ENCODE measurements around the gene KRTAP5-8.
"Not testable (repeated sequence)": the region's sequence is repeated elsewhere in the genome, so short reads cannot be mapped to it uniquely, and the experiment has no call there.

KRTAP5-8 gene

DNA sequence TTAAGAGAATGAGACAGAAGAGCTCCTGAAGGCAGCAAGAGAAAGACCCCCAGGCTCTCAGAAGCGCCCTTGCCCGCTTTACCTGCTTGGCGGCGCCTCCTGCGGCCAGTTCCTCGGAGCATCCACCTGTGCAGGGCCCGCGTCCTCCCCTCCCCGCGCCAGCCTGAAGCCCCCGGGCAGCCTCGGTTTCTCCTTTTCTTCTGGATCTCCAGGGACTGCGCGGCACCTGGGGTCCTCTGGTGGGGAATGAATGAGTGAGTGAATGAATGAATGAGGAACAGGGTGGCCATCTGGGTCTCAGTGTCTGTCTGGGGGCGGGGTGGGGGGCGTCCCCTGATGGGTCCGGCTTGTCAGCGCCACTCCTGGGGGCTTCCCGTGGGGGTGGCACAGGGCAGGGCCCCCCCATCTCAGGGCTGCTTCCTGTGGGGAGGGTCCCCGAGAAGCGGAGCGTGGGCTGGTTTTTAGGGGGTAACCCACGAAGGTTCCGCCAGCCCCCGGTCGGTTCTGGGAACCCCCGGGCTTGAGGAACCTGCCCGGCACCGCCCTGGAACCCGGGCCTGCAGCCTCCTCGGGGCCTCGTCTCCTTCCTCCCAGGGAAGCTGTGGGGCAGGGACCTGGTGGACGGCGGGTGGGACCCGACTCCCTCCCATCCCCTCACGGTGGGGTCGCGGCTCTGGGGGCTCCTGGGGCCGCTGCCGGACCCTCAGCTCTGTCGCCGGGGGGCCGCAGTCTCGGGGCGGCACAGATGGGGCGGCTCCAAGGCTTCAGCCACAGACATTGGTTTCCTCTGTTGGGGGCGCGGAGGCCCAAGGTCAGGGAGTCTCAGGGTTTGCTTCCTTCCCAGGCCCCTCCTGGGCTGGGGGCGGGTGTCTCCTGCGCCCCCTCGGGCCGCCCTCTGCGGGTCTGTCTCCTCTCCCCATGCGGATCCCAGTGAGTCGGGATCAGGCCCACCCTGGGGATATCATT, 19.0 kb upstream of the KRTAP5-8 start:
- TF ChIP-seq, protein P1, sequence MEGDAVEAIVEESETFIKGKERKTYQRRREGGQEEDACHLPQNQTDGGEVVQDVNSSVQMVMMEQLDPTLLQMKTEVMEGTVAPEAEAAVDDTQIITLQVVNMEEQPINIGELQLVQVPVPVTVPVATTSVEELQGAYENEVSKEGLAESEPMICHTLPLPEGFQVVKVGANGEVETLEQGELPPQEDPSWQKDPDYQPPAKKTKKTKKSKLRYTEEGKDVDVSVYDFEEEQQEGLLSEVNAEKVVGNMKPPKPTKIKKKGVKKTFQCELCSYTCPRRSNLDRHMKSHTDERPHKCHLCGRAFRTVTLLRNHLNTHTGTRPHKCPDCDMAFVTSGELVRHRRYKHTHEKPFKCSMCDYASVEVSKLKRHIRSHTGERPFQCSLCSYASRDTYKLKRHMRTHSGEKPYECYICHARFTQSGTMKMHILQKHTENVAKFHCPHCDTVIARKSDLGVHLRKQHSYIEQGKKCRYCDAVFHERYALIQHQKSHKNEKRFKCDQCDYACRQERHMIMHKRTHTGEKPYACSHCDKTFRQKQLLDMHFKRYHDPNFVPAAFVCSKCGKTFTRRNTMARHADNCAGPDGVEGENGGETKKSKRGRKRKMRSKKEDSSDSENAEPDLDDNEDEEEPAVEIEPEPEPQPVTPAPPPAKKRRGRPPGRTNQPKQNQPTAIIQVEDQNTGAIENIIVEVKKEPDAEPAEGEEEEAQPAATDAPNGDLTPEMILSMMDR (conservative IDR thresholded peaks at IDR 0.05; ENCODE audit: low read length) = no peak
- H3K4me3 ChIP-seq (ENCODE audit: low read length) = no peak overlapping the region
- DNase-seq (ENCODE audit: low read depth) = no peak

DNA sequence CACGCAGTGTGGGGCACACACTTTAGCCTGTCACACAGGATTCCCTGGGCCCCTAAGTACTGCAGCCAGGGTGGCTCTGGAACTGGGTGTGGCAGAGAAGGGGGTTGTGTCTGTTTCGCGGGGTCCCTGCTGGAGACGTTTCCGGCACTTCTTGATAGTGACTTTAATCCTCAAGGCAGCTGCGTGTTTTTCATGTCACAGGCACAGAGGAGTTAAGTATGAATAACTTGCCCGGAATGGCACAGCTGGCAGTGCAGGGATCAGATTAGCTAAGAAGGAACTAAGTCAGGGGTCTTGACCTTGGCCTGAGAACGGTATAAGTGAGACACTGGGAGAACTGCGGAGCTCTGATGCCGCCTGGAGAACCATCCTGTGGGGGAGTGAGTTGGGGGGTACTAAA, 18.3 kb upstream of the KRTAP5-8 start:
- no peak for DNase-seq (ENCODE audit: low read depth)
- no peak overlapping the region for H3K4me3 ChIP-seq (ENCODE audit: low read length)
- TF ChIP-seq, protein P1 (conservative IDR thresholded peaks at IDR 0.05; ENCODE audit: low read length) = no peak

DNA sequence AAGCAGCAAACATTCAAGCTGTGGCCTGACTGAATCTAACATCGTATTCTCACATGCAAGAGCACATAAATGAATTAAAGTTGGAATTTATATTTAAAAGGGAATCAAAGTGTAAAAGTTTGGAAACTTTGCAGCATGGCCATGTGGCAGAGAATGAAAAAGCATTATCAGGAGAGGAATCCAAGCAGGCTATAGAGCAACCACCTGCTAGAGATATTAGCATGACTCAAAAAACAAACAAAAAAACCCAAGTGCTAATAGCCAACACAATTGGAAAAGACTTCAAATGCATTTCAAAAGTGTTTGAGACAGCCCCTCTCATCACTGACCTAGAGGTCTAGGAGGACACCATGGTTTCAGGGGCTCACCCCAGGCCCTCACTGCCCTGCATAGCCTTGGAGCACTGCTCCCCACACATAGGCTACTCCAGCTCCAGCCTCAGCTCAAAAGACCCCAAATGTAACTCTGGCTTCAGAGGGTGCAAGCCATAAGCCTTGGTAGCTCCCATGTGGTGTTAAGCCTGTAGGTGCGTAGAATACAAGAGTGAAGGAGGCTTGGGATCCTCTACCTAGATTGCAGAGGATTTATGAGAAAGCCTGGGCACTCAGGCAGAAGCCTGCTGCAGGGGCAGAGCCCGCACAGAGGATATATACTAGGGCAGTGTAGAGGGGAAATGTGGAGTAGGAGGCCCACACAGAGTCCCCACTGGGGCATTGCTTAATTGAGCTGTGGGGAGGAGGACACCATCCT, 12.5 kb upstream of the KRTAP5-8 start:
- H3K4me3 ChIP-seq (ENCODE audit: low read length) = no peak overlapping the region
- TF ChIP-seq, protein P1 (conservative IDR thresholded peaks at IDR 0.05; ENCODE audit: low read length) = no peak
- DNase-seq (ENCODE audit: low read depth) = no peak

DNA sequence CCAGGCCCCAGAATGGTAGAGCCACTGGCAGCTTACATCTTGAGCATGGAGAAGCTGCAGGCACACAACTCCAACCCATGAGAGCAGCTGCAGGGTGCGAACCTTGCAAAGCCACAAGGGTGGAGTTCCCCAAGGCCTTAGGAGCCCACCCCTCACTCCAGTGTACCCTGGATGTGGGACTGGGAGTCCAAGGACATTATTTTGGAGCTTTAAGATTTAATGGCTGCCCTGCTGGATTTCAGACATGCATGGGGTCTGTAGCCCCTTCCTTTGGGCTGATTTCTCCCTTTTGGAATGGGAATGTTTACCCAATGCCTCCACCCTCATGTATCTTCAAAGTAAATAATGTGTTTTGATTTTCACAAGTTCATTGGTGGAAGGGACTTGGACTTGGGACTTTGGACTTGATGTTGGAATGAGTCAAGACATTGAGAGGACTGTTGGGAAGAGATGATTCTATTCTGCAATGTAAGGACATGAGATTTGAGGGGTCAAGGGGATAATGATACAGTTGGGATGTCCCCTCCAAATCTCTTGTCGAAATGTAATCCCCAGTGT, 11.8 kb upstream of the KRTAP5-8 start:
- TF ChIP-seq, protein P1 (conservative IDR thresholded peaks at IDR 0.05; ENCODE audit: low read length) = no peak
- no peak overlapping the region for H3K4me3 ChIP-seq (ENCODE audit: low read length)

DNA sequence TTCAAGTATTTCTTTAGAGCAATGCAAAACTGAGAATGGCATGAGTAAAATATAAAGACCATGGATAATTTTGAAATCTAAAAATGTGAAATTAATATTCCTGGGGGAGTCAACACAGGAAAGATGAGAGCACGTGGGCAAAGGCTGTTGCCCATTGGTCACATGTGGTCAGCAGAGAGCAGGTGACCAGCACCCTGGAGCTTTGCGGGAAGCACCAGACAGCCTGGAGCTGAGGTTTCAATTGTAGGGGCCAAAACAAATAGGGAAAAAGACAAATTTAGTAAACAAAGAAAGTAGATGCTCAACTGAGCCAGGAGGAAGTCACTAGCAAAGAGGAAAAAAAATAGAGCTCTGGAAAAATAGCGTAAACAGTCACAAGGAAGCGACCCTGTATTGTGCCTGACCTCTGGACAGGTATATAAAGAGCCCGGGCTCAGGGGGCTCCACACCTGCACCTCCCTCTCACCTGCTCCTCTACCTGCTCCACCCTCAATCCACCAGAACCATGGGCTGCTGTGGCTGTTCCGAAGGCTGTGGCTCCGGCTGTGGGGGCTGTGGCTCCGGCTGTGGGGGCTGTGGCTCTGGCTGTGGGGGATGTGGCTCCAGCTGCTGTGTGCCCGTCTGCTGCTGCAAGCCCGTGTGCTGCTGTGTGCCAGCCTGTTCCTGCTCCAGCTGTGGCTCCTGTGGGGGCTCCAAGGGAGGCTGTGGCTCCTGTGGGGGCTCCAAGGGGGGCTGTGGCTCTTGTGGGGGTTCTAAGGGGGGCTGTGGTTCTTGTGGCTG, 10.8 kb upstream of the KRTAP5-8 start, which contains the start of gene KRTAP5-7:
Gene KRTAP5-7 (plus strand): TSS at position 472 of the 780 bp plus-strand sequence. CDS start 34 bp downstream, at position 506.
- H3K4me3 ChIP-seq (ENCODE audit: low read length); DNase-seq (ENCODE audit: low read depth): not testable (repeated sequence)

More for the DNA sequence above, 11.8 kb upstream of the KRTAP5-8 start:
- DNase-seq (ENCODE audit: low read depth) = no peak

DNA sequence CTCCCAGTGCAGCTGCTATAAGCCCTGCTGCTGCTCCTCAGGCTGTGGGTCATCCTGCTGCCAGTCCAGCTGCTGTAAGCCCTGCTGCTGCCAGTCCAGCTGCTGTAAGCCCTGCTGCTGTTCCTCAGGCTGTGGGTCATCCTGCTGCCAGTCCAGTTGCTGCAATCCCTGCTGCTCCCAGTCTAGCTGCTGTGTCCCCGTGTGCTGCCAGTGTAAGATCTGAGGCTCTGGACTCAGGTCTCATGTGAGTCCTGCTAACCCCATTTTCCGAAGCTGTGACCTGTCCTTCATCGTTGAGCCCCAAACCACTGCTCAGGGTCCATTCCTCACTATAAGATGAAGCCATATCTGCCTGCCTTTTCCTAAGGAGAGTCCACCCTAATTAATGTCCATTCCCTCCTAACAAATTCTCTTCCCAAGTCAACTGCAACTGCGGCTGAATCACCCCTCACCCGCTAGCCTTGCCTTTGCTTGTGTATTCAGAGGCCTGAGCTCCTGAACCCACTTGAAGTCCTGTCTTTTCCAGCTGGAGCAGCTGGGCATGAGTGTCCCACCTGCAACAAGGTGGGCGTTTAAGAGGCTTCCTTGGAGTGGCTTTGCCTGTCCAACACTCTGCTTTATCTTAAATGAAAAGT, 10.1 kb upstream of the KRTAP5-8 start:
- H3K4me3 ChIP-seq (ENCODE audit: low read length) = no peak overlapping the region
- TF ChIP-seq, protein P1 (conservative IDR thresholded peaks at IDR 0.05; ENCODE audit: low read length) = no peak
- DNase-seq (ENCODE audit: low read depth) = no peak

All from AG10803 (cell line).